ENCODE data around the gene FCER2.
"Not testable (repeated sequence)": the region's sequence is repeated elsewhere in the genome, so short reads cannot be mapped to it uniquely, and the experiment has no call there.

Gene FCER2, protein sequence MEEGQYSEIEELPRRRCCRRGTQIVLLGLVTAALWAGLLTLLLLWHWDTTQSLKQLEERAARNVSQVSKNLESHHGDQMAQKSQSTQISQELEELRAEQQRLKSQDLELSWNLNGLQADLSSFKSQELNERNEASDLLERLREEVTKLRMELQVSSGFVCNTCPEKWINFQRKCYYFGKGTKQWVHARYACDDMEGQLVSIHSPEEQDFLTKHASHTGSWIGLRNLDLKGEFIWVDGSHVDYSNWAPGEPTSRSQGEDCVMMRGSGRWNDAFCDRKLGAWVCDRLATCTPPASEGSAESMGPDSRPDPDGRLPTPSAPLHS

DNA sequence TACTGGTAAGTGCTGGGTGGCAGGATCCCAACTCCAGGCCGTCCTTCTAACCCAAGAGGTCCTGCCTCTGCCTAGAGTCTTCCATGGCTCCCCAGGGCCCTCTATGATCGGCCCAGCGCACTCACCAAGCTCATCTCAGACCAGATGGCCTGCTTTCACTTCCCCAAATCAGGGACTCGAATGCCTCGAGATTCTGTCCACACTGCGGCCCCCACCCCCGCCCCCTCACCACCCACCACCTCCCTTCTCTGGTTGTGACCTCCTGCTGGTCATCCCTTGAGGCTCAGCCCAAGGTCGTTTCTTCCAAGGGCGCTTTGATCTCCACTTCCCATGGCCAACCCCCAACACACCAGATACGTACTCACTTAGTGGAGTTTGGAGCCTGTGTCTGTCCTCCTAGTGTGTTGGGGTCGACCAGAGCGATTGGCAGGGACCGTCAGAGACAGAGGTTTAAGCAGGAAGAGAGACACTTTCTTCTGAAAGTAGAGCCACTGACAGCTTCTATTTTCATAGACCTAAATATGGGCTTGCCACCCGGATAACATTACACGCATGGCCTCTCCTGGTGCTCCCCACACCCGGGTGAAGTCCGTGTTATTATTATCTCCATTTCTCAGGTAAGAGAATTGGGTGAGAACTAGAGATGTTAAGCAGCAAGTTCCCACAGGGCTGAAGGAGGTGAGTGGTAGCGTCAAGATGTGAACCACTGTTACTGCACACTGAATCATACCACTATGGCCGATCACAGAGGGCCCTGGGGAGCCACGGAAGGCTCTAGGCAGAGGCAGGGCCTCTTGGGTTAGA is at the start of gene FCER2:
FCER2 (minus strand) TSS at position 478 of the 804 bp plus-strand sequence. CDS start 2,371 bp downstream, outside the sequence.
- no peak for DNase-seq

DNA sequence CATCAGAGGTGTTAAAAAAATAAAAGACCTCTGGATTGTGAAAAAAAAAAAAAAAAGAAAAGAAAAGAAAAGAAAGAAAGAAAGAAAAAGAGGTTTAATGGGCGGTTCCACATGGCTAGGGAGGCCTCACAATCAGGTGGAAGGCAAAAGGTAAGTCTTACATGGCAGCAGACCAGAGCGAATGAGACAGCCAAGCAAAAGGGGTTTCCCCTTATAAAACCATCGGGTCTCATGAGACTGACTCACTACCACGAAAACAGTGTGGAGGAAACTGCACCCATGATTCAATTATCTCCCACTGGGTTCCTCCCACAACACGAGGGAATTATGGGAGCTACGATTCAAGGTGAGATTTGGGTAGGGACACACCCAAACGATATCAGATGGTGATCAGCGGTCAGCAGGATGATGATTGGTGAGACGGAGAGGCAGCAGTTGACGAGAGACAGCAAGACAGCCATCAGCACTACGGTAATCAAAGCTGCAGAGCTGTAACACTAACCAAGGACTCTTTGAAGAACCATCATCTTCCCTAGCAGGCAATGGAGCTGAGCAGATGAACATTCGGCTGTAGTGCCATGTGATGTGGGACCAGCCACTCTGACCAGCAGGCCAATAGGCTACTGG is 49.3 kb upstream of the FCER2 start:
- no peak for DNase-seq

DNA sequence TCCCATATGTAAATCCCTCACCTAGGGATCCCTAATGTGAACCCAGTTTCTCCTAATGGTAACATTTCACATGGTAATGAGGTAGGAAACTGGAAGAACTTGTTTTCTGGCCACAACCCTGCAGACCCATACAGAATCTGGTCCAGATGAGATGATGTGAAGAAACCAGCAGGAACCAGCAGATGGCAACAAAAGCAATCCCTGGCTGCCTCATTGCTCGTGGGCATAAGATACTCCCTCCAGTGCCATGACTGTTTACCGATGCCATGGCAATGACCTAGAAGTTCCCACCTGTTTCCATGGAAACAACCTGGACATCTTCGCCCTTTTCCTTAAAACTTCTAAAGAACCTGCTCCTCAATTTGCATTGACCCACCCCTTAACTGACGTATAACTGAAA is 46.8 kb upstream of the FCER2 start:
- DNase-seq, result peak in 2 of 3 experiments; percentile 28 to 58

DNA sequence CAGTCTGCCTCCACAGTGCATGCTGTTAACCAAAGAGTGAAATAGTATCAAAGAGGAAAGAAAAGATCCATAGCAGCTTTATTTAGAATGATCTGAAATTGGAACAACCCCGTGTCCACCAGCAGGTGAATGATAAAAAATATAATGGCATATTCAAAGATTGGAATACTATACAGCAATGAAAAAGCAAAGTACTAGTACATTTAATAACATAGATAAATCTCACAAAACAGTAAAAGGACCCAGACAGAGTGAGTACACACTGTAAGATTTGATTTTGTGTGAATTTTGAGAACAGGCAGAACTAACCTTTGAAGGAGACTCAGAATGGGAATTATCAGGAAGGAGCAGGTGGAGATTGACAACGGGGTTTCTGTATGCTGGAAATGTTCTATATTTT is 46.2 kb upstream of the FCER2 start:
- DNase-seq, result no peak

DNA sequence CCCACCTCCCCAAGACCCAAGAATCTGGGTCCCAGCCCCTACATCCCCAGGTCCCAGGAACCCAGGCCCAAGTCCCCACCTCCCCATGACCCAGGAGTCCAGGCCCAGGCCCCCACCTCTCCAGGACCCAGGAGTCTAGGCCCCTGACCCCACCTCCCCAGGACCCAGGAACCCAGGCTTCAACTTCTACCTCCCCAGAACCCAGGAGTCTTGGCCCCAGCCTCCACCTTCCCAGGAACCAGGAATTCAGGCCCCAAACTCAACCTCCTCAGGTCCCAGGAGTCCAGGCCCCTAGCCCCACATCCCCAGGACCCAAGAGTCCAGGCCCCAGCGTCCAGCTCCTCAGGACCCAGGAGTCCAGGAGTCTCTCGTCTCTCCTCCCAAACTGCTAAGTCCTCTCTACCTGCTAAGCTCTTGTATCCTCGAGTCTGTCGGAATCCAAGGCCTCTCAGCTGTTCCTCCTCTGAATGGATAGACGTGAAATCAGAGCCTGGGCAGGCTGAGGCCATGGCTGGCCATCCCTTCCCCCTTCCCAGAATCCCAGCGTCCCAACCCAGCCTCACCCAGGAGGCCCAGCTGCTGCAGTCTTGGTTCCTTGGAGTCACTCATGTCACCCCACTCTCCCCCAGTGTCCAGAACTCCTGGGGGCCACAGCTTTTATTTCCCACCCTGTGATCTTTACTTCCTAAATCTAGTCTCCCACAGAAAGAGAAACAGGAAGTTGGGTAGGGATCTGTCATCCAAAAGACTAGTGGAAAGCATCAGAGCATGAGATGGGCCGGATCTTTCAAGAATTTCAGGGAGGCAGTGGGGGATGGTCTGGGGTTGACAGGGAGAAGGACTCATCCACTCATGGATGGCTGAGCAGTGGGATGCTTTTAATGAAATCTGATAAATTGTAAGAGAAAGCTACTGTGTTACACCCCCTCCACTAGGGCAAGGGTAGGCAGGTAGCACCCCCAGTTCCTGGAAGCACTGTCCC is 45.3 kb upstream of the FCER2 start, which contains the start of gene CD209:
CD209 (minus strand) TSS at position 632 of the 982 bp plus-strand sequence; CDS start at position 609, 23 bp downstream.
- no peak for DNase-seq

DNA sequence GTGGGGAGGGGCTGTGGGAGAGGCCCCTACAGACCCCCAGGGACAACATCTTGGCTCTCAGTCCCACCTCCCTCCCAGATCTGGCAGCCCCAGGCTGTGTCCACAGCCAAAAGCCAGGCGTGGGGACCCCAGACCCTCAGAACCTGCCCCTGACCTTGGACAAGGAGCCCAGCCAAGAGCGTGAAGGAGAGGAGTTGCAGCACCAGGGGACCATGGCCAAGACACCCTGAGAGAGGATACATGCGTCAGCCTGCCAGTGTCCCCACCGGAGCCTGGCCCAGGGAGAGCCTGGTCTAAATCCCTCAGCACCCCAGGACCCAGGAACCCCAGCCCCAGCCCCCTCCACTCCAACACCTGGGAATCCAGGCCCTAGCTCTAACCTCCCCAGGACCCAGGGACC is 44.4 kb upstream of the FCER2 start:
- not testable (repeated sequence) for DNase-seq

DNA sequence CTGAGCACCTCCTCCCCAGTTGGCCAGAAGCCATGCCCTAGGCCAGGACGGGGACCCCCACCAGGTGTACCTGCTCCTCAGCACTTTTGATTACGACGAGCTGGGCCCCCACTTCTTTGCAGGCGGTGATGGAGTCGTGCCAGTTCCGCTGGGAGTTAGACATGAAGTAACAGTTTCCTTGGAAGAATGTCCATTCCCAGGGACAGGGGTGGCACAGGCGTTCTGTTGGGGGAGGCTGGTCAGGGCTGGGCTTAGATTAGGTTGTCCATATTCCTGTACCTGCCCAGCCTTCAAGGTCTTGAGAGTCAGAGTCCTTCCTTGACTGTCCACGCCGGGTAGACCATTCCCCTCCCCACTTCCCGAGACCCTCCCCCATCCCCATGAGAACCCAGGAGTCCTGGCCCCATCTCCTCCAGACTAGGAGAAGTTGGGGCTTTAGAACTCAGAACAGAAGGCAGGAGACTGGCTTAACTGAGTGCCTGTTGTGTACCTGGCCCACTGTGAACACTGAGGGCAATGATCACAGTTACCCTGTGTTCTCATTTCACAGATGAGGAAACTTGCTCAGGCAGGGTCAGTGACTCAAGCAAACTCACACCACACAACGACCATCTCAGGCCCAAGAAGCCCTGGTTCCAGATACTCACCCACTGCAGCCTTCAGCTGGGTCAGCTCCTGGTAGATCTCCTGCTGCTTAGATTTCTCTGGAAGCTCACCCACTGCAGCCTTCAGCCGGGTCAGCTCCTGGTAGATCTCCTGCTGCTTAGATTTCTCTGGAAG is 43.1 kb upstream of the FCER2 start:
- no peak for DNase-seq

DNA sequence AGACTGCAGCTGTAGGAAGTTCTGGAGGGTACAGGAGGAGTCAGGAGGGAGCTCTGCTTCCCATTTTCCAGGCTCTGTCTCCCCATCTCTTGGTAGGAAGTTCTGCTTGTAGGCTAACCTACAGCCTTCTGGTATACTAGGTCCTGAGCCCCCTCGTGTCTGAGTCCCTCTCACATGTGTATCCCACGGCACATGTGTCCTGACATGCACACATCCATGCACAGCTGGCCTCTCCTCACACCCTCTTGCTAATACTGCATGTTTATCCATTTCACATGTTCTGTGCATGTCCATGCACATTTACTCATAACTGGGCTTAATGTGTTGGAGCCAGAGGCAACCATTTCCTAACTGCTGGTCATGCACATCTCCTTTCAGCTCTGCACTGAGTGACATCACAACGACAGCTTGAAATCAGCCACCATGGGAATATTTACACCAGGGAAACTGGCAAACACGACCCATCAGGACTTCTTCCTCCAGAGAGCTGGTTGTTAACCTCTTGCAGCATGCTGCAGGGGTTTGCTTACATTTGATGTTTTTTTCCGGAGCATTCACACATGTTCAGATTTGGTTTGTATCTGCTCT is 42.4 kb upstream of the FCER2 start:
- no peak for DNase-seq

DNA sequence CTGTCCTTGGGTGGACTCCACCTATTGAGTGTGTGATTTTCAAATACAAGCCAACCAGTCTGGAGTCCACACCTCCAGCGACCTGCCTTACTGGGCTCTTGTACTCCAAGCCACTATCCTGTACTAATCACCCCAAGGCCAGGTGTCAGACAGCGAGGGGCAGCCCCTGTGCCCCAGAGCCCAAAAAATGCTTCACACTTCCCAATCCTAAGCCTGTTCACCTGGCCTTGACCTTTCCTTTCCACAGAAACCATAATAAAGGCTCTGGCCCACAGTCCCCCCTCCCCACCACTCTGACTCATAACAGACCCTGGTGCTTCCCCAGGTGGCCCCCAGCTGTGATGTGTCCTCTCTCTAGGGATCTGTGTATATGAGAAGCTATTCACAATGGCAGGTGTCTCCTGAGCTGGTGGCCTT is 41.5 kb upstream of the FCER2 start:
- DNase-seq, result no peak

DNA sequence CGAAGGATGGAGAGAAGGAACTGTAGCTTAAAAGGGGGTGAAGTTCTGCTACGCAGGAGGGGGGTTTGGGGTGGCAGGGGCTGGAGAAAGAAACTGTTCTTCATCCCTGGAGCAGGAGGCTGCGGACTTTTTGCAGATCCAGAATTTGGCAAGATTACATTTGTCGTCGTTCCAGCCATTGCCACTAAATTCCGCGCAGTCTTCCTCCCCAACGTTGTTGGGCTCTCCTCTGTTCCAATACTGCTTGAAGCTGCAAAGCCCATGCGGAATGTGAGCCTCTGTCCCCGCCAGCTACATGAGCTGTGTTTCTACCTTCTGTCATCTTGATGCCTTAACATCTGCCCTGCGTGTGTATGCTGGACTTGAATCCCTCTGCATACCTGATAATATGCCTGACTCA is 41.1 kb upstream of the FCER2 start:
- DNase-seq, result no peak

DNA sequence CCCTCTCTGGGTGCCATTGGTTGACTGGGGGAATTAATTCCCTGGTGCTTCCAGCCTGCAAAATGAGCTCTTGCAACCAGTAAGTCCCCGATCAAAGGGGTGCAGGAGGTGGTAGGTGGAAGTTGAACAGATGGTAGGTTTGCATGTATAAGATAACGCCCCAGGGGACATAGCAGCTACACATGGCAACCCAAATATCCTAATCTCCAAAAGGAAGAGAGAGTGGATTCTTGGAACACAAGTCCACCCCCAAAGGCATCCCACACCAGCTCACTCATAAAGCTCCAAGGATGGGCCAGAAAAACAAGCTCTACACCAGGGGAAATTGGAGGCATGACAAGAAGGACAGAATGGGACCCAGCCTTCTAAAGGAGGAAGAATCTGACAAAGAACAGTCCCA is 40.6 kb upstream of the FCER2 start:
- no peak for DNase-seq

DNA sequence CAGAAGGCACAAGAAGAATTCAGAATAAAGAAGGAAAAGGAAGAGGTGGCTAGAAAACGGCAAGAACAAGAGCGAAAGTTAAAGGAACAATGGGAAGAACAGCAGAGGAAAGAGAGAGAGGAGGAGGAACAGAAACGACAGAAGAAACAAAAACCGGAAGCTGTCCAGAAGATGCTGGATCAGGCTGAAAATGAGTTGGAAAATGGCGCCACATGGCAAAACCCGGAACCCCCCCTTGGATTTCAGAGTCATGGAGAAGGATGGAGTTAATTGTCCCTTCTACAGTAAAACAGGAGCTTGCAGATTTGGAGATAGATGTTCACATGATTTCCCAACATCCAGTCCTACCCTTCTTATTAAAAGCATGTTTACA is 38.7 kb upstream of the FCER2 start:
- no peak for DNase-seq

DNA sequence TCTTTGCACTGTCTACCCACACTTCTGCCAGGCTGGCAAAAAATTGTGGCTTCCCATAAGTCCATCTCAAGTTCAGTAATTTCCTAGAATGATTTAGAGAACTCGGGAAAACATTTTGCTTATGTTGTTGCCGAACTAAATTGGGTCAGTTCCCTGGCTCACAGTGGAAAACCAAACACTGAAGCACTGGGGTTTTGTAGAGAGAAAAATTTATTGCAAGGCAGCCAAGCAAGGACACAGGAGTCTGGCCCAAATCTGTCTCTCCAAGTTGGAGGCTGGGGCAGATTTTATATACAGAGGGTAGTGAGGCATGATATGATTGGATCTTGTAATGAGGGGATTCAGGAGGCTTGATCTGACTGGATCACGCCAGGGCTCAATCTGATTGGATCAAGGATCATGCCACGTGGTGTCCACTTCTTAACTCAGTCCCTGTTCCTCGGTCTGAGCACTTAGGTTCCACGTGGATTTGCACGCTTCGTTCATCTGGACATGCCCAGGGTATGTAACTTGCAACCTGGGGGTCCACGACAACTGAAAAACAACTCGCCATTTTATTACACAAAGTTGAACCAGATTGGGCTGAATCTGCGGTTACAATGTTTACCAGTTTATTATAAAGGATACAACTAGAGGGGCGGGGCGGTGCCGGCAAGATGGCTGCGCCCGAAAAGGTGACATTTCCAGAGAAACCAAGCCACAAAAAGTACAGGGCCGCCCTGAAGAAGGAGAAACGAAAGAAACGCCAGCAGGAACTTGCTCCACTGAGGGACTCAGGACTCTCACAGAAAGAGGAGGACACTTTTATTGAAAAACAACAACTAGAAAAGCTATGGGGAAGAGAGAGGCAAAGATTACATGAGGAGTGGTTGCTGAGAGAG is 38.1 kb upstream of the FCER2 start:
- DNase-seq, result no peak

DNA sequence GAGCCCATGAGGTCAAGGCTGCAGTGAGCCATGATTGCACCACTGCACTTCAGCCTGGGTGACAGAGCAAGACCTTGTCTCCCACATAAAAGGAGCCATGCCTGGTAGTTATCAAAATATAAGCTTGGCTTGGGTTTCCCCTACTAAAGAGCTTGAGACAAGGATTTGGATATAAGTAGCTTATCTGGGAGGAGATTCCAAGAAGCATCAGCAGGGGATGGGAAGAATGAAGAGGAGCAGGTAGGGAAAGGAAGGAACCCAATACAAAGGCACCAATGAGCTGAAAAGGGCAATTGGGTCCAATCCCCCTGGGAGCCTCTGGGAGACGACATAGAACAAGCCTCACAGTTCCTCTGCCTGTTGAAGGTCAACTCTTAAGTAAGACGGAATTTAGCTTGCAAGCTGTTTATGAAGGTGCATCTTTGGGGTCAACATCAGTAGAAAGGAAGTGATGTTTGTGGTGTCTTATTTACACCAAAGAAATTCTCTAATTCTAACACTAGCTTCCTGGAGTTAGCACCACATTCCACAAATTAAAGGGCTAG is 37.4 kb upstream of the FCER2 start:
- no peak for DNase-seq

DNA sequence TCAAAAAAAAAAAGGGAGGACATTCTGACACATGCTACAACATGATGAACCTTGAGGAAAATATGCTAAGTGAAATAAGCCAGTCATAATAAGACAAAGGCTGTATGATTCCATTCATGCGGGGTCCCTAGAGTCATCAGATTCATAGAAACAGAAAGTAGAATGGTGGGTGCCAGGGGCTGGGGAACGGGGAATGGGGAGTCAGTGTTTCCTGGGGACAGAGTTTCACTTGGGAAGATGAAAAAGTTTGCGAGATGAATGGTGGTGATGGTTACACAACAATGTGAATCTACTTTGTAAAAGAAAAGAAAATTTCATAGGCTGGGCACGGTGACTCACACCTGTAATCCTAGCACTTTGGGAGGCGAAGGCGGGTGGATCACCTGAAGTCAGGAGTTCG is 36.1 kb upstream of the FCER2 start:
- DNase-seq, result no peak

DNA sequence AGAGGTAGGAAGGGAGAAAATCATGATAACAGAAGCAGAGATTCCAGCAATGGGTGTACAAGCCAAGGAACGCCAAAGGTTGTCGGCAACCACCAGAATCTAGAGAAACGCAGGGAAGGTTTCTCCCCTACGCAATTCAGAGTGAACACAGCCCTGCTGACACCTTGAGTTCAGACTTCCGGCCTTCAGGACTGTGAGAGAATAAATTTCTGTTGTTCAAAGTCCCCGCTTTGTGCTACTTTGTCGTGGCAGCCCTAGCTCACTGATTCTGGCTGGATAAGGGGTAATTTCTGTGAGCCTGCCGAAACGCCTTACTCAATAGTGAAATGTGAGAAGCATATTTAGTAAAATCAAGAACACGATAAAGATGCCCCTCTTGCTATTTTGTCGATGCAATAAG is 35.3 kb upstream of the FCER2 start:
- no peak for DNase-seq

DNA sequence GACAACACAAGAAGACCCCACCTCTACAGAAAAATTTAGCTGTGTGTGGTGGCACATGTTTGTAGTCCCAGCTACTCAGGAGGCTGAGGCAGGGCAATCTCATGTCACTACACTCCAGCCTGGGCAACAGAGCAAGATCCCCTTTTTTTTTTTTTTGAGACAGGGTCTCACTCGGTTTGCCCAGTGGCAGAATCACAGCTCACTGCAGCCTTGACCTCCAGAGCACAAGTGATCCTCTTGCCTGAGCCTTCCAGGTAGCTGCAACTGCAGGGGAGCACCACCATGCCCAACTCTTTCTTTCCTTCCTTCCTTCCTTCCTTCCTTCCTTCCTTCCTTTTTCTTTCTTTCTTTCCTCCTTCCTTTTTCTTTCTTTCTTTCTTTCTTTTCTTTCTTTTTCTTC is 34.2 kb upstream of the FCER2 start:
- no peak for DNase-seq

DNA sequence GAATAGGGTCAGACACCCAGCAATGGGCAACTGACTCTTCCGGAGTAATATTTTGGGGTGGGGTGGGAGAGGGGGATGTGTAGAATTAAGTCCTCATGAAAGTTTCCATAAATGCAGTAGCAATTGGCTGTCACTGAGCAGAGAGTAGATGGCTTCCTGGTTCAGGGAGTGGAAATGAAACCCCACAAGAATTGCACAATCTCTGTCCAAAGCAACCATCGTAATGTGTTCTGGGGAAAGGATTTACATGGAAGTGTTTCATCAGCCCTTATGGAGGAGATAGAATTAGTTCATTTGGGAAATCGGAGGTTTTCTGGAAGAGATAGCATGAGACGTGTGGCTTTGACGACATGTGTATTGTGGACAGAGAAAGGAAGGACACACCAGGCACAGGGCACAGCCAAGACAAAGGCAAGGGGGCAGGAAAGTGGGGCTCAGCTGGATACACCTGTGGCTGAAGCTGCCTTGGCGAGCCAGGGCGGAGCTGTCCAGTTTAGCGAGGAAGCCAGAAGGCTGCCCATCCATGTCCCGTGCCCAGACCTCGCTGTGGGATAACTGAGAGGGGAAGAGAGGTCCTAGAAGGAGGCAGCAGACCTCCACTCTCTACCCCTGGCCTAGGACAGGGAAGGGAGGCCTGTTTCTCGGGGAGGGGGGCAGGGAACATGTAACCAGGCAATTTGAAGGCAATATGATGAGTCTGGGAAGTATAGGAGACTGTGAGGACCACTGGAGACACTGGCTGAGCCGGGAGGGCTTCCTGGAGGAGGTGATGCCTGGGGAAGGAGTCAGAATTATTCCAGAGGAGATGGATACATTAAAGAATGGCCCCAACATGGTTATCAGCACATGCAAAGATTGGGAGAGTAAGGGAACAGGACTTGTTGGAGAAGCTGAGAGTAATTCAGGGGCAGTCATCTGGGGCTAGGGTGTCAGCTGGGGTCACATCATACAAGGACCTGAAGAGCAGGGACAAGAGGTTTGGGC is 32.6 kb upstream of the FCER2 start:
- DNase-seq, result no peak

DNA sequence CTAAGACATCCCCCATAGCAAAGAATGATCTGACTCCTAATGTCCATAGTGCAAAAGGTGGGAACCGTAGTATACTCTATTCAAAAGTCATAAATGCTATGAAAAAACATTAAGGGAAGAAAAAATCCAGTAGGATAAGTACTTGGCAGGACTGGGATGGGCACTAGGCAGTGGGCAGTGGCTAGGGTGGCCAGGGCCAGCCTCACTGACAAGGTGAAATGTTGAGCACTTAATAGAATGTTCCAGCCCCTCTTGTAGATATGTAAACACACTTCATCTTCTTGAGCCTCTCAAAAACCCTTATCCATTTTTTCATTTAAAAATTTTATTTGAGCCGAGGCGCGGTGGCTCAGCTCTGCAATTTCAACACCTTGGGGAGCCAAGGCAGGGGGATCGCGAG is 31.4 kb upstream of the FCER2 start:
- DNase-seq, result no peak
